DND-41 (cell line): ENCODE results near the gene PTGIR.

Experiments
- EZH2 ChIP-seq: IDR thresholded peaks from 3 replicates; pipeline ENCODE4 v1.6.1; 2012; ENCODE audit warnings: borderline replicate concordance, low read depth, mild to moderate bottlenecking, moderate library complexity, low read length, inconsistent platforms; ENCODE audit not compliant: severe bottlenecking
- TF ChIP-seq, protein P1 (sequence below): IDR thresholded peaks from 2 replicates; pipeline ENCODE4 v1.5.1; 2012; ENCODE audit warnings: borderline replicate concordance, low read length, moderate library complexity, mild to moderate bottlenecking; ENCODE audit not compliant: poor library complexity, severe bottlenecking; ENCODE audit errors: extremely low read depth

DNA sequence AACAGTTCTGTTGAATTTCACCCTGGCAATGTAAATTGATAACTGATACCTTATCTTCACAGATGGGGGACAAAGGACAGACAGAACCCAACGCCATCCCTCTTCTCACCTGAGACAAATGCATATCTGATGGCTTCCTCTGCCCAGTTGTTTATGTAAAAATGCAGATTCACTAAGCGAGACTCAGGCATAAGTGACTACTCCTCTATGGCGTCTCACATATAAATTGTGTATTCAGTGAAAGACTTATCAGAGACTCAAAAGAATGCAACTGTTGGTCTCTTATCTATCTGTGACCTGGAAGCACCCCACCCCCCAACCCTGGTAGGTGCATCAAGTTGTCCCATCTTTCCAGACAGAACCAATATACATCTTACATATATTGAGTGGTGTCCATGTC, 37.0 kb downstream of the PTGIR start:
- TF ChIP-seq, protein P1, sequence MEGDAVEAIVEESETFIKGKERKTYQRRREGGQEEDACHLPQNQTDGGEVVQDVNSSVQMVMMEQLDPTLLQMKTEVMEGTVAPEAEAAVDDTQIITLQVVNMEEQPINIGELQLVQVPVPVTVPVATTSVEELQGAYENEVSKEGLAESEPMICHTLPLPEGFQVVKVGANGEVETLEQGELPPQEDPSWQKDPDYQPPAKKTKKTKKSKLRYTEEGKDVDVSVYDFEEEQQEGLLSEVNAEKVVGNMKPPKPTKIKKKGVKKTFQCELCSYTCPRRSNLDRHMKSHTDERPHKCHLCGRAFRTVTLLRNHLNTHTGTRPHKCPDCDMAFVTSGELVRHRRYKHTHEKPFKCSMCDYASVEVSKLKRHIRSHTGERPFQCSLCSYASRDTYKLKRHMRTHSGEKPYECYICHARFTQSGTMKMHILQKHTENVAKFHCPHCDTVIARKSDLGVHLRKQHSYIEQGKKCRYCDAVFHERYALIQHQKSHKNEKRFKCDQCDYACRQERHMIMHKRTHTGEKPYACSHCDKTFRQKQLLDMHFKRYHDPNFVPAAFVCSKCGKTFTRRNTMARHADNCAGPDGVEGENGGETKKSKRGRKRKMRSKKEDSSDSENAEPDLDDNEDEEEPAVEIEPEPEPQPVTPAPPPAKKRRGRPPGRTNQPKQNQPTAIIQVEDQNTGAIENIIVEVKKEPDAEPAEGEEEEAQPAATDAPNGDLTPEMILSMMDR: no peak
- TF ChIP-seq EZH2: no peak
